Heart right ventricle (tissue), 16 donors: ENCODE measurements around the gene KIDINS220. TPM values are rescaled to one million over a fixed set of nuclear protein-coding genes. Genes with fewer than 3 reads are reported as not detected.
A peak's percentile ranks its signal among the peaks of the same experiment; 100 is the strongest.

Experiments used
- ATAC-seq, 8 donors: fragments of 200-7000 bp; cut with Tn5 transposase; one replicate each; pipeline ENCODE4 v1.9.1; 2020; ENCODE audit warnings: mild to moderate bottlenecking in 8 of 8, moderate library complexity in 8 of 8, moderate number of reproducible peaks in 1 of 8
- DNase-seq, 2 donors: peaks; one replicate each; pipeline ENCODE4 v3.0.0-alpha.2; 2020
- H3K27ac ChIP-seq, 10 donors: fragments of 200-600 bp; sonication (generic) in 2 of 10; one replicate each; pipeline versions ENCODE4 v1.5.0 to v1.8.0; 2020 to 2022; ENCODE audit warnings: mild to moderate bottlenecking in 3 of 10
- H3K27me3 ChIP-seq, 7 donors: fragments of 200-600 bp; one replicate each; pipeline ENCODE4 v1.8.0; 2021 to 2022; ENCODE audit warnings: mild to moderate bottlenecking in 2 of 7
- H3K36me3 ChIP-seq, 9 donors: fragments of 200-600 bp; sonication (generic) in 1 of 9; one replicate each; pipeline versions ENCODE4 v1.5.0 to v1.8.0; 2020 to 2022; ENCODE audit warnings: mild to moderate bottlenecking in 2 of 9
- H3K4me1 ChIP-seq, 9 donors: fragments of 200-600 bp; sonication (generic) in 1 of 9; one replicate each; pipeline versions ENCODE4 v1.5.0 to v1.8.0; 2020 to 2022; ENCODE audit warnings: mild to moderate bottlenecking in 4 of 9
- H3K4me3 ChIP-seq, 10 donors: fragments of 200-600 bp; sonication (generic) in 2 of 10; one replicate each; pipeline versions ENCODE4 v1.5.0 to v1.8.0; 2020 to 2022; ENCODE audit warnings: mild to moderate bottlenecking in 7 of 10, moderate library complexity in 2 of 10
- H3K9me3 ChIP-seq, 11 donors: fragments of 200-600 bp in 10 of 11; sonication (generic) in 2 of 11; one replicate each; pipeline versions ENCODE4 v1.5.0 to v1.8.0; 2013 to 2022; ENCODE audit warnings: mild to moderate bottlenecking in 2 of 11, control low read depth in 1 of 11, moderate library complexity in 1 of 11
- CTCF ChIP-seq, 9 donors: fragments of 200-600 bp; sonication (generic) in 2 of 9; IDR thresholded peaks; one replicate each; pipeline versions ENCODE4 v1.5.0 to v1.8.0; 2021 to 2022; ENCODE audit warnings: antibody characterized with exemption in 9 of 9, mild to moderate bottlenecking in 5 of 9, moderate library complexity in 1 of 9
- WGBS, 2 donors: extraction: QIAGEN DNeasy Blood & Tissue Kit; methylation state at CpG; one replicate each; pipeline ENCODE4 v1.1.7; 2013; ENCODE audit warnings: inconsistent platforms in 1 of 2; 5-methylcytosine and 5-hydroxymethylcytosine counted together
- intact Hi-C, 10 donors: fragments of 100-400 bp; cut with DNase I; formaldehyde crosslinking; loops; one replicate each; pipeline versions ENCODE4 v1.11.1 to v1.14.2; 2022
- polyA plus RNA-seq, 2 donors: library from polyadenylated mRNA; stranded (reverse); fragments of 200-250 nt; gene quantifications; one replicate each; pipeline ENCODE4 v1.2.3, GENCODE V29; 2013
- total RNA-seq, 10 donors: library from RNA; stranded (reverse); fragmentation: NEBNext Ultra II Directional in 3 of 10; extraction: Animal tissue kit (Norgen Biotek cat#: 25700) in 3 of 10; gene quantifications; one replicate each; pipeline versions ENCODE4 v1.2.1 to v1.2.4, GENCODE V29; 2021 to 2023
- donor health status: Arrhythmogenic right ventricular cardiomyopathy.
- donor health status: ischemic (EF 13 %, LVEDD 7.1; RV severe dilation, severe dysfunction).
- donor health status: healthy with polysubstance abuse.
- donor health status: DM: no; HTN: yes; CAD: no.
- donor health status: DM: no; HTN: no; CAD: no.
- donor health status: ischemic (EF 25% LVEDD 6.9; RV normal size, moderate dysfunction).
- donor health status: ischemic (EF 25% LVEDD 5.7; RV mildly dilated, moderate dysfunction).
- donor health status: healthy.
- donor health status: DM: yes; HTN: yes; CAD: no.
- donor health status: Ischemic cardiomyopathy.
- donor health status: ischemic (EF 35%, LVEDD 5.7; RV mildly dilated, moderate dysfunction).
- donor health status: nonischemic (EF 11% LVEDD 7.7; RV severe dilation, severe dysfunction).
- donor health status: DM: yes; HTN: yes; CAD: no.
- donor health status: PGD.
- donor health status: ischemic (EF 29% LVEDD 5.4; RV normal size, mild dysfunction).
- donor health status: nonischemic (EF 23%, LVEDD 6.1; RV moderate dilation, normal function).

Gene KIDINS220
- total and polyA plus RNA-seq, 12 donors = 20.0 to 116 (median 72.8) TPM

GRCh38 chr2:8714971-8715370, 122.4 kb downstream of the KIDINS220 start:
- no peak for ATAC-seq
- no peak overlapping the region for H3K4me3 ChIP-seq
- peaks cover 0 to 9% (median 0%) of the 10 kb centered on the region in 11 donors for H3K9me3 ChIP-seq
- no peak overlapping the region for H3K27ac ChIP-seq
- DNase-seq = no peak
- no peak for TF ChIP-seq CTCF (IDR thresholded peaks at IDR 0.05)
- H3K27me3 ChIP-seq = peaks cover 0 to 7% (median 0%) of the 10 kb centered on the region in 7 donors
- intact Hi-C loops = no loop called here
- 94 to 97% methylated on average over 5 of the region's 5 CpGs for WGBS, 2 donors
- peaks cover 0 to 4% (median 0%) of the 10 kb centered on the region in 9 donors for H3K4me1 ChIP-seq
- H3K36me3 ChIP-seq = no peaks in the 10 kb centered on the region

- ATAC-seq = peak in 4 of 8 donors; percentile 47 to 64 (median 59)
Observed at GRCh38 chr2:8714283-8714682, 123.1 kb downstream of the KIDINS220 start.

GRCh38 chr2:8710951-8711350, 126.5 kb downstream of the KIDINS220 start:
- no peak overlapping the region for H3K27ac ChIP-seq
- TF ChIP-seq CTCF (IDR thresholded peaks at IDR 0.05) = no peak
- ATAC-seq (no peak), DNase-seq (no peak)
- no peaks in the 10 kb centered on the region for H3K36me3 ChIP-seq
- no peak overlapping the region for H3K4me3 ChIP-seq
- intact Hi-C loops = no loop called here
- peaks cover 0 to 6% (median 0%) of the 10 kb centered on the region in 11 donors for H3K9me3 ChIP-seq
- H3K27me3 ChIP-seq = peaks cover 0 to 7% (median 0%) of the 10 kb centered on the region in 7 donors
- H3K4me1 ChIP-seq = peaks cover 0 to 4% (median 0%) of the 10 kb centered on the region in 9 donors
- WGBS, 2 donors = 82 to 85% methylated on average over 3 of the region's 3 CpGs

More at GRCh38 chr2:8714283-8714682, 123.1 kb downstream of the KIDINS220 start:
- H3K27ac ChIP-seq = no peak overlapping the region
- peaks cover 0 to 4% (median 0%) of the 10 kb centered on the region in 9 donors for H3K4me1 ChIP-seq
- peaks cover 0 to 9% (median 0%) of the 10 kb centered on the region in 11 donors for H3K9me3 ChIP-seq
- 67 to 72% methylated on average over 7 of the region's 7 CpGs for WGBS, 2 donors
- intact Hi-C loops = no loop called here
- DNase-seq = peak in 1 of 2 donors; percentile 54
- no peak overlapping the region for H3K4me3 ChIP-seq
- no peaks in the 10 kb centered on the region for H3K36me3 ChIP-seq
- peaks cover 0 to 7% (median 0%) of the 10 kb centered on the region in 7 donors for H3K27me3 ChIP-seq
- no peak for TF ChIP-seq CTCF (IDR thresholded peaks at IDR 0.05)

GRCh38 chr2:8709611-8710010, 127.8 kb downstream of the KIDINS220 start:
- Histone ChIP-seq H3K27ac (no peak overlapping the region), H3K9me3 (peaks cover 0 to 6% (median 0%) of the 10 kb centered on the region in 11 donors), H3K4me1 (peaks cover 0 to 4% (median 0%) of the 10 kb centered on the region in 9 donors), H3K4me3 (no peak overlapping the region), H3K36me3 (no peaks in the 10 kb centered on the region), H3K27me3 (peaks cover 0 to 7% (median 0%) of the 10 kb centered on the region in 7 donors)
- WGBS, 2 donors = 90 to 91% methylated on average over 14 of the region's 14 CpGs
- no peak for ATAC-seq
- TF ChIP-seq CTCF (IDR thresholded peaks at IDR 0.05) = no peak
- no peak for DNase-seq
- intact Hi-C loops = no loop called here
